NK-92 (cell line): ENCODE results near the gene TSKU.
"Not testable (repeated sequence)": the region's sequence is repeated elsewhere in the genome, so short reads cannot be mapped to it uniquely, and the experiment has no call there.

Experiments used
- DNase-seq: peaks from one replicate; lab custom pipeline; 2025; ENCODE audit not compliant: unreplicated experiment; lab: John Stamatoyannopoulos, UW

Gene TSKU

GRCh38 chr11:76783294-76783895 is at the start of gene TSKU:
TSKU (plus strand) TSS chr11:76783356; CDS start chr11:76795617, 12,261 bp downstream.
- DNase-seq = no peak

DNA sequence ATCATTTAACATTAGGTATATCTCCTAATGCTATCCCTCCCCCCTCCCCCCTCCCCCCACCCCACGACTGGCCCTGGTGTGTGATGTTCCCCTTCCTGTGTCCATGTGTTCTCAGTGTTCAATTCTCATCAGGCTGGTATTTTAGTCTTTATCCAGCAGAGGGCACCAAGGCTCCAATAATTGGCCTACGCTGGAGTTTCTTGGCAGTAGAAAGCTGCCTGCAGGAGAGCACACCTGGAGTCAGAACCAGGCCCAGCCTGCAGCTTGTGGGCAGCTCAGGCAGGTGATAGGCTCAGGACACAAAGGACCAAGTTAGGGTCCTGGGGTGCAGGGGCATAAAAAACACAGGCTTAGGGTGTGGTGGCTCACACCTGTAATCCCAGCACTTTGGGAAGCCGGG is 49.2 kb upstream of the TSKU start:
- not testable (repeated sequence) for DNase-seq

DNA sequence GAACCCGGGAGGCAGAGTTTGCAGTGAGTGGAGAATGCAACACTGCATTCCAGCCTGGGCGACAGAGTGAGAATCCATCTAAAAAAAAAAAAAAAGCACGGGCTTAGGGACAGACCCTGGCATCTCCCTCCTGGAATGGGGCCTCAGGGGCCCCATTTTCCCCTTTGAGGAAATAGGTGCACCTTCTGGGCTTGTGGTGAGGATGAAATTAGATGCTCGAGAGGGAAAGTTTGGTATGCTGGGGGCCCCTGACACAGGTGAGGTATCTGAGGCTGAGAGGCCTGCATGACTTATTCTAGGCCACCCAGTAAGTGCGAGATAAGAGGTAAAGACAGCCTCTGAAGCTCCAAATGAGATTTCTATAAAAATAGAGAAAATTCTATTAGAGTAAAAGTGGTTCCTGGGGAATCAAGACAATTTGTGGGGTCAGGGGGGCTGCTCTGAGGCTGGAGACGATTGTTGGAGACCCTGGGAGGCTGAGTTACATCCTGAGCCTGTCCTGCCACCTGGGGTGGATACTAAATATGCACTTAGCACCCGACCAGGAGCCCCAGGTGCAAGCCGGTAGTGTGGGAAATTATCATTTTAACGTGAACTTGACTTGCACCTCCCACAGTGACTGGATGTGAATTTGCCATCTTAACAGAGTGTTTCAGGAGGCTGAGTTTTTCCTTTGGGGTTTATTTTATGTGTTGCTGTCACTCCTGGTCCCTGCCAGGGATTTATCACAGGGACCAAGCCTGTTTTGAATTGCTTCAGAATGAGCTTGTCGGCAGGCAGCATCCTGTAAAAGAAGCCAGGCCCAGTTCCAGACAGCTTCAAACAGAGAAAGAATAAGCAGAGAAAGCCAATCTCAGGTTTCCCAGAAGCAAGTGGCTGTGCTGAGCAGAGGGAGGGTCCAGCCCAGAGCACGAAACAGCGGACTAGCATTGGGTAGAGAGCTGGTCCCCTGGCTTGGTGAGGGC is 48.4 kb upstream of the TSKU start:
- no peak for DNase-seq

GRCh38 chr11:76735841-76736240 is 47.3 kb upstream of the TSKU start:
- no peak for DNase-seq

- no peak for DNase-seq
Observed at GRCh38 chr11:76736266-76736665, 46.9 kb upstream of the TSKU start.

DNA sequence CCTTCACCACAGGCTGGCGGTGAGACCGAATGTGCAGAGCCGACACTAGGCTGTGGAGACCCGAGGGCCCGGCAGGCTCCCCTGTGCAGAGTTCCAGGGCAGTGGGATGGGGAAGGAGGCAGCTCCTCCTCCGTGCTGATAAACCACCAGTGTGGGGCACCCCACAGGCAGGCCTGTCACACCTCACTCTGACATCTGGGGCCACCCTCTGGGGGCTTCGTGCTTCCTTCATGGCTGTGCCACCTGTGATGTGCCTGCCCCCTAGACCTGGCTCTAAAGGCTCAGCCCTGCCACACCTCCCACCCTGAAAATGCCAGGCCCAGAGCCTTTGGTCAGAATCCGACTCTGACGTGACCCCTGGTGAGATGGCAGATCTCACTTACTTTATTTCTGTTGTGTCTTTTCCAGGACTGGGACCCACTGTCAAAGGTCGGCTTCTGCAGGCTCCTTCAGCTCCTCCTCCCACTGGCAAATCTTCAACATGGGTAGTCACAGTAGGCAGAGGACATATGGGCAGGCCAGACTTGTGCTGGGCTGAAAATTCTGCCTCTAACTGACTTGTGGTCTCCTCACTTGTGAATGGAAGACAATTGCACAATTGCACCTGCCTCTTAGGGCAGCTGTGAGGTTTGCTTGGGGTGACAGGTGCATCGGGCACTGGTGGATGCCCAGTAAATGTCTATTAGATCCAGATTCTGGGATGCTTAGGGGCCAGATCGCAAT is 46.2 kb upstream of the TSKU start:
- no peak for DNase-seq

DNA sequence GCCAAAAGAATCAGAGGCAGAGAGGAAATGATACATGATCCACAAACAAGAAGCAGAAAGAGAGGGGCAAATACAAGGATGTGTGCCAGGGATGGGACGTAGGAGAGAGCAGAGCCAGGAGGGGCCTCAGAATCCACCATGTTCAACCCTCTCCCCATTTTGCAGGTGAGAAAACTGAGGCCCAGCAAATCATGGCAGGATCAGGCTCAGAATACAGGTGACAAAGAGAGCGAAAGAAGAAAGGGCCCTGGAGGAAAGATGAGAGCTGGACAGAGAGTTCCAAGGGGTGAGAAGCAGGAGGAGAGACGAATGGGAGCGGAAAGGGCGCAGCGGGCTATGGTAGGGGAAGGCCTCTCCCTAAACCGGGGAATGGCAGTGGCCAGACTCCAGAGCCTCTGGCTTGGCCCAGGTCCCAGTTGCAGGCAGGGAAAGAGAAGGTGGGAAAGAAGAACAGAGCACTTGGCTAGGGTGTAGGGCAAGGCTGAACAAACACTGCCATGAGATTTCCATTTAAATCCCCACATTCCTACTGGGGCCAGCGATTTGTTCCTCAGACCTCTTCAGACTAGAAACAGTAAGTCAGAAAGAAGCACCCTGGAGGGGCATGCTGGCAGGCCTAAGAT is 44.4 kb upstream of the TSKU start:
- no peak for DNase-seq

DNA sequence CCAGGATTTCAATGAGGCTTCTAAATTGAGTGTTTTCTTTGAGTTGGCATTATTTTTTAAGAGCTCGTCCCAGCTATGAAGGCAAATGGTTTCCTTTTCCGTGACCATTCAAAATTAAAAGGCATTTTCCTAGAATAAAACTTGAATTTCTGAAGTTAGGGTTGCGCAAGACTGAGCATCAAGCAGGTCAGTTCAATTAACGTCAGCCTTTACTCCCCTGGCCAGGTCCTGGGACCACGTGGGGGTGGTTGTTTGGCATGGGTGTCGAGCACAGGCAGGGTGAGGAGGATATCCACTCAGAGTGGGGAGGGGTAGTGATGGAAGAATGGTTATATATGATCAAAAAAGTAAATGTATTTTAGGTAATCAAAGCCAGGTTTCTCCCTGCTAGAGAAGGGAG is 43.4 kb upstream of the TSKU start:
- no peak for DNase-seq

GRCh38 chr11:76740772-76741171 is 42.4 kb upstream of the TSKU start:
- no peak for DNase-seq

GRCh38 chr11:76742902-76743301 is 40.3 kb upstream of the TSKU start:
- no peak for DNase-seq

DNA sequence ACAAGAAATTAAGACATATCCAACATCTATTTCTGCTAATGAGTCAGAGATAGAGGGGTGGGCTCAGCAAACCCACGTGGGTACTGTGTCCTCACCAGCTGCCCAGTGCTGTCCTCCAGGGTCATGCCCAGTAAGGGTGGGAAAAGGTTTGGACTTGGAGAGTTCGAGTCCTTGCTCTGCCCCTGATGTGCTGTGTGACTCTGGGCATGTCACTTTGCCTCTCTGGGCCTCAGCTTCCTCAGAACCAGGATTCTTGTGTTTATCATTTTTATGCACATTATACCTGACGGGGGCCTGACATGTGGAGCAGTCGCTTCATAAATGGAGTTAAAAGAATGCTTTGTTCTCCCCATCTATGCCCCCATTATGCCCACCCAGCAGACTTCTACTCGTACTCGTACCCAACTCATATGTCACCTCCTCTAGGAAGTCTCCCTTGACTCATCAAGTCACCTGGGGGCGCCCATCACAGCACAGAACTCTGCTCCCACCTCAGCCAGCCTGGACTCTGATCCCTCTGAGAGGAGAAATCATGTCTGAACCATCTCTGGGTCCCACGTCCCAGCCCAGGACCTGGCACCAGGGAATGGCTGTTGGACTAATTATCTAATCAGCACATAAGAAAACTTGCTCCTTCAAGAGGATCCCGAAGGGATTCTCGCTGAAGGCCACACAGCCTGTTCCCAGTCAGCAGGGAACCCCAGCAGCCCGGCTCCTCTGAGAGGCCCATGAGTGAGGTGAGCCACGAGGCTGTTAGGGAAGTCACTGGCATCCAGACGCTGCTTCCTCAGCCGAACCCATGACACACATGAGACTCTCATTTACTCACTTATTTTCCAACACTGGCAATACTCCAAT is 38.7 kb upstream of the TSKU start:
- no peak for DNase-seq

GRCh38 chr11:76745044-76745376 is 38.1 kb upstream of the TSKU start:
- DNase-seq = no peak

GRCh38 chr11:76745561-76746207 is 37.5 kb upstream of the TSKU start:
- DNase-seq = no peak

GRCh38 chr11:76747153-76747914 is 35.8 kb upstream of the TSKU start:
- no peak for DNase-seq

GRCh38 chr11:76747915-76748860 is 35.0 kb upstream of the TSKU start:
- DNase-seq = no peak

DNA sequence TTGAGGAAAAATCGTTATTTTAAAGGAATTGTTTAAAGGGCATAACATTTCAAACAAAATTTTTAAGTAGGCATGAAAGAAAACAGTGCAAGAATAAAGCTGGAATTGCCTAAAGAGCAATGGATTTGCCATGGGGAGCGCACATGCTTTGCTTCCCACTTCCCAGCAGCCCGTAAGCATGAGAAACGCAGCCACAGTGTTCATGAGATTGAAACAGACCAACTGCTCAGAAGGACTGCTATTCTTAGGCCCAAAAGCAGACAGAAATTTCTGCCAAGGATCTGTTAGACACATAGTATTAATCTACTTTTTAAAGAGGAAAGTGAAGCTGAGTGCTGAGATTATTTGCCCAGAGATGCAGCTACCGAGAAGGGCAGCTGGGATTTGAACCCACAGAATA is 34.2 kb upstream of the TSKU start:
- DNase-seq = no peak

DNA sequence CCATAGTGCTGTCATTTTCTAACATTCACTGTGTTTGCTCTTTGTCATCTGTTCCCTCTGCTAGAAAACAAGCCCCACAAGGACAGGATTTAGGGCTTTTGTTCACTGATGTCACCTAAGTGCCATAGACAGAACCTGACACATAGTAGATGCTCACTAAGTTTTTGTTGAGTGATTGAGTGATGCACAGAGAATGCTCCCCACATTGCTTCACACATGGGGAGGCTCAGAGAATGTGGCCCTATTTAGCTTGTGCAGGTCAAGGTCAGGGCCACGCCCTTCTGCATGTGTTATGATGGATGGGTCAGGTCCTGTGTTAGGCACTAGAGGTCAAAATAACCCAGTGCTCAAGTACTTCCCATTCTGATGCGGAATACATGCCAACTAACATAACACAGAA is 33.1 kb upstream of the TSKU start:
- DNase-seq = no peak

DNA sequence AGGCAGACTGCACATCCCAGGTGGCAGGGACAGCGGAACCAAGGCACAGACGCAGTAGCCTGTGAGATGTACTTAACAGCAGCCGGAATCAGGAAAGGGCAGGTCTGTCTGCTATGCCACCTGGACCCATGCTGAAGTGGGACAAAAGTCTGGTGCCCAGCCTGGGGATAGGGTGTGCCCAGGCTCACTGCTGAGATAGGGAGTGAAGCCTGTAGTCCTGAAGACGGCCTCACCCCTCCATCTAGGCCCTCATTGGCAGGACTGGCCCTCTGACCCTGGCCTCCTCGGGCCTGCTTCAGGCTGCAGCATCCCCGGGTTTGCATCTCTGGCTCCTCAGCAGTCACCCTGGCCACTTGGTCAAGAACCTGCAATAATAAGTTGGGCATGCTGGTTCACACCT is 32.4 kb upstream of the TSKU start:
- DNase-seq = no peak
